Cortex of kidney (tissue), 1 donor: Measurements from ENCODE around the gene GAGE10.
"Not testable (repeated sequence)": the region's sequence is repeated elsewhere in the genome, so short reads cannot be mapped to it uniquely, and the experiment has no call there.

ENCODE experiments used
- DNase-seq: peaks from one replicate; lab custom pipeline; 2025; lab: John Stamatoyannopoulos, UW

GAGE10 gene

GRCh38 chrX:49323735-49324134 is 20.3 kb downstream of the GAGE10 start:
- DNase-seq = not testable (repeated sequence)

- DNase-seq = not testable (repeated sequence)
These were observed 27.0 kb downstream of the GAGE10 start for GRCh38 chrX:49330421-49330820.

GRCh38 chrX:49331282-49331681 is 27.8 kb downstream of the GAGE10 start, which contains the start of gene GAGE13:
Gene GAGE13, plus strand, starts transcription at chrX:49331582. Its CDS starts 1,156 bp downstream, at chrX:49332738.
- not testable (repeated sequence) for DNase-seq

DNA sequence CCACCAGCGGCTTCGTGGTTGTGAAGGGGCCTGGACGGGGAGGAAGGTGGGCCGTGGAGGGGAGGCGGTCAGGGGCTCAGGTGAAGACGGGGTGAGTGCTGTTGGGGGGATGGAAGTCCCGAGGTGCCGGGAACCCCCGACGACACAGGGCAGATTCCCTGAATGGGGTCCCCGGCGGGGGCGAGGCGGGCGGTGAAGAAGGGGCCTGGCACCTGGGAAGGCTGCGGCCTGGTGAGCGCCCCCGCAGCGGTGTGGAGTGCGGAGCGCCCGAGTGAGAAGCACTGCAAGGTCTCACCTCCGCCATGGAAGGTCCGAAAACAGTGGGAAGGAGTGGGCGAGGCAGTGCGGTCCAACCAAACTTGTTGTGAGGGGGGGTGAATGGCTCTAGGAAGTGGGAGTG is 28.4 kb downstream of the GAGE10 start:
- not testable (repeated sequence) for DNase-seq

DNA sequence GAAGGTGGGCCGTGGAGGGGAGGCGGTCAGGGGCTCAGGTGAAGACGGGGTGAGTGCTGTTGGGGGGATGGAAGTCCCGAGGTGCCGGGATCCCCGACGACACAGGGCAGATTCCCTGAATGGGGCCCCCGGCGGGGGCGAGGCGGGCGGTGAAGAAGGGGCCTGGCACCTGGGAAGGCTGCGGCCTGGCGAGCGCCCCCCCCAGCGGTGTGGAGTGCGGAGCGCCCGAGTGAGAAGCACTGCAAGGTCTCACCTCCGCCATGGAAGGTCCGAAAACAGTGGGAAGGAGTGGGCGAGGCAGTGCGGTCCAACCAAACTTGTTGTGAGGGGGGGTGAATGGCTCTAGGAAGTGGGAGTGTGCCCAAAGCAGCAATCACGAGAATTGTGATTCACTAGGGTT is 38.0 kb downstream of the GAGE10 start:
- not testable (repeated sequence) for DNase-seq

- DNase-seq = not testable (repeated sequence)
These were observed 41.2 kb downstream of the GAGE10 start for GRCh38 chrX:49344496-49345175.

GRCh38 chrX:49345402-49345801 is 42.0 kb downstream of the GAGE10 start:
- DNase-seq = not testable (repeated sequence)

- not testable (repeated sequence) for DNase-seq
These were observed 42.7 kb downstream of the GAGE10 start for GRCh38 chrX:49346150-49346549.
